H1 (cell line): ENCODE measurements around the gene ULK2. TPM values are rescaled to one million over a fixed set of nuclear protein-coding genes. Genes with fewer than 3 reads are reported as not detected.

Experiments
- CTCF ChIA-PET: fragments of 300-600 bp; sonication (Branson Sonifier 250); formaldehyde crosslinking; loops from one replicate; lab custom pipeline; 2021; ENCODE audit not compliant: partially characterized antibody; lab: Charles Lee
- POLR2A ChIA-PET: fragments of 300-600 bp; sonication (Branson Sonifier 250); formaldehyde crosslinking; loops from one replicate; lab custom pipeline; 2021; ENCODE audit warnings: inconsistent platforms; ENCODE audit not compliant: partially characterized antibody; lab: Charles Lee
- DNase-seq, 2 experiments: peaks; one replicate each; pipeline versions ENCODE4 v3.0.0 to v3.0.0-alpha.2; 2010 to 2022; ENCODE audit warnings: low spot score in 2 of 2, low read depth in 1 of 2, mixed read lengths in 1 of 2
- FAIRE-seq: peaks from 2 replicates; lab custom pipeline; 2011; peaks lifted over from hg19 to GRCh38; lab: Jason Lieb, UNC
- H2AFZ ChIP-seq: 2 replicates; pipeline ENCODE4 v1.8.1; 2012; ENCODE audit warnings: low read length, inconsistent platforms
- H2AK5ac ChIP-seq: 2 replicates; pipeline ENCODE4 v1.6.1; 2013; ENCODE audit warnings: low read depth, low read length
- H2BK120ac ChIP-seq: replicated peaks from 2 replicates; pipeline ENCODE3; 2013; ENCODE audit warnings: low read depth, low read length, inconsistent platforms
- H2BK12ac ChIP-seq: 2 replicates; pipeline ENCODE4 v1.6.1; 2013; ENCODE audit warnings: low read depth, low read length
- H2BK15ac ChIP-seq: 2 replicates; pipeline ENCODE4 v1.6.1; 2013; ENCODE audit warnings: low read length
- H2BK20ac ChIP-seq: 2 replicates; pipeline ENCODE4 v1.6.1; 2013; ENCODE audit warnings: low read length
- H2BK5ac ChIP-seq: 2 replicates; pipeline ENCODE4 v1.6.1; 2013; ENCODE audit warnings: low read depth, low read length
- H3K14ac ChIP-seq: 2 replicates; pipeline ENCODE4 v1.6.1; 2013; ENCODE audit warnings: inconsistent platforms; ENCODE audit not compliant: insufficient read length
- H3K18ac ChIP-seq: 2 replicates; pipeline ENCODE4 v1.6.1; 2013; ENCODE audit warnings: low read length; ENCODE audit errors: extremely low read depth
- H3K23ac ChIP-seq: 2 replicates; pipeline ENCODE4 v1.6.1; 2013; ENCODE audit warnings: inconsistent platforms; ENCODE audit not compliant: insufficient read length
- H3K23me2 ChIP-seq: 2 replicates; pipeline ENCODE4 v1.6.1; 2013; ENCODE audit warnings: low read depth, low read length
- H3K27ac ChIP-seq: 2 replicates; pipeline ENCODE4 v1.6.1; 2011; ENCODE audit warnings: low read depth, low read length, inconsistent platforms
- H3K27me3 ChIP-seq, 4 experiments: replicated peaks in 1 of 4; 1 replicate in 1 of 4; 2 replicates in 3 of 4; pipeline versions ENCODE4 v1.6.1 to v1.8.1; 2011 to 2013; ENCODE audit warnings: low read length in 3 of 4, mild to moderate bottlenecking in 3 of 4, inconsistent platforms in 2 of 4, mixed read lengths in 2 of 4, moderate library complexity in 1 of 4; ENCODE audit not compliant: control insufficient read depth in 3 of 4, insufficient read depth in 3 of 4; ENCODE audit errors: extremely low read depth in 1 of 4
- H3K36me3 ChIP-seq, 4 experiments: 2 replicates each; pipeline versions ENCODE4 v1.6.1 to v1.8.1; 2011 to 2013; ENCODE audit warnings: mild to moderate bottlenecking in 4 of 4, low read length in 3 of 4, moderate library complexity in 2 of 4, control low read depth in 1 of 4, inconsistent platforms in 1 of 4; ENCODE audit not compliant: insufficient read depth in 4 of 4, control insufficient read depth in 2 of 4
- H3K4ac ChIP-seq: replicated peaks from 2 replicates; pipeline ENCODE3; 2013; ENCODE audit warnings: low read length, low read depth, mixed read lengths, inconsistent platforms; ENCODE audit not compliant: insufficient read length
- H3K4me1 ChIP-seq, 4 experiments: replicated peaks in 1 of 4; 1 replicate in 1 of 4; 2 replicates in 3 of 4; pipeline versions ENCODE4 v1.6.1 to v1.8.1; 2011 to 2013; ENCODE audit warnings: low read length in 3 of 4, inconsistent platforms in 2 of 4, mixed read lengths in 1 of 4; ENCODE audit not compliant: insufficient read depth in 4 of 4, control insufficient read depth in 3 of 4
- H3K4me2 ChIP-seq, 2 experiments: 2 replicates each; pipeline versions ENCODE4 v1.6.1 to v1.8.1; 2011 to 2013; ENCODE audit warnings: low read depth in 2 of 2, low read length in 2 of 2, control low read depth in 1 of 2, inconsistent platforms in 1 of 2, mild to moderate bottlenecking in 1 of 2; ENCODE audit not compliant: insufficient read depth in 1 of 2
- H3K4me3 ChIP-seq, 4 experiments: fragments of 200-600, 300-600 bp in 1 of 4; sonication (generic), shearing (Covaris generic), sonication (Bioruptor Twin) in 1 of 4; 2 replicates each; pipeline versions ENCODE4 v1.5.1 to v1.8.1; 2011 to 2016; ENCODE audit warnings: low read length in 4 of 4, low read depth in 3 of 4, control low read depth in 2 of 4, inconsistent platforms in 2 of 4, mild to moderate bottlenecking in 2 of 4, mixed read lengths in 1 of 4, moderate library complexity in 1 of 4; ENCODE audit not compliant: insufficient read depth in 2 of 4; ENCODE audit errors: extremely low read depth in 1 of 4
- H3K56ac ChIP-seq: replicated peaks from 2 replicates; pipeline ENCODE3; 2013; ENCODE audit warnings: low read depth, mild to moderate bottlenecking, mixed read lengths, low read length, inconsistent platforms; ENCODE audit not compliant: insufficient read length
- H3K79me1 ChIP-seq: 2 replicates; pipeline ENCODE4 v1.6.1; 2013; ENCODE audit warnings: low read depth, low read length, control low read depth
- H3K79me2 ChIP-seq, 2 experiments: 2 replicates each; pipeline versions ENCODE4 v1.6.1 to v1.8.1; 2012 to 2013; ENCODE audit warnings: low read length in 2 of 2, mild to moderate bottlenecking in 2 of 2, inconsistent platforms in 1 of 2; ENCODE audit not compliant: insufficient read depth in 2 of 2, control insufficient read depth in 1 of 2
- H3K9ac ChIP-seq, 4 experiments: replicated peaks in 1 of 4; 1 replicate in 1 of 4; 2 replicates in 3 of 4; pipeline versions ENCODE4 v1.6.1 to v1.8.1; 2011 to 2013; ENCODE audit warnings: low read depth in 3 of 4, low read length in 3 of 4, control low read depth in 2 of 4, mild to moderate bottlenecking in 2 of 4, moderate library complexity in 2 of 4, inconsistent platforms in 1 of 4; ENCODE audit errors: extremely low read depth in 1 of 4
- H3K9me3 ChIP-seq, 2 experiments: 2 replicates each; pipeline versions ENCODE4 v1.6.1 to v1.8.1; 2012 to 2013; ENCODE audit warnings: mild to moderate bottlenecking in 2 of 2, moderate library complexity in 2 of 2, control low read depth in 1 of 2, inconsistent platforms in 1 of 2, low read depth in 1 of 2, low read length in 1 of 2, mixed read lengths in 1 of 2; ENCODE audit not compliant: insufficient read depth in 2 of 2
- H4K20me1 ChIP-seq, 2 experiments: replicated peaks in 1 of 2; 2 replicates each; pipeline versions ENCODE3 to v1.8.1; 2011 to 2013; ENCODE audit warnings: inconsistent platforms in 2 of 2, low read length in 2 of 2, mild to moderate bottlenecking in 1 of 2; ENCODE audit not compliant: insufficient read depth in 2 of 2, control insufficient read depth in 1 of 2
- H4K5ac ChIP-seq: 2 replicates; pipeline ENCODE4 v1.6.1; 2013; ENCODE audit warnings: low read length, low read depth, mixed read lengths, inconsistent platforms; ENCODE audit not compliant: insufficient read length
- H4K8ac ChIP-seq: 2 replicates; pipeline ENCODE4 v1.8.0; 2013; ENCODE audit warnings: mild to moderate bottlenecking, moderate library complexity, low read length, inconsistent platforms; ENCODE audit not compliant: insufficient read depth; ENCODE audit errors: extremely low read depth
- H4K91ac ChIP-seq: replicated peaks from 2 replicates; pipeline ENCODE3; 2013; ENCODE audit warnings: low read length, mixed read lengths, inconsistent platforms; ENCODE audit not compliant: insufficient read length
- BRCA1 ChIP-seq: IDR thresholded peaks from 2 replicates; pipeline ENCODE4 v1.6.1; 2012; ENCODE audit warnings: low read depth, low read length, improper control_type of control experiment
- CBX8 ChIP-seq: fragments of 300-800, 300-1000 bp; sonication (generic); IDR thresholded peaks from 2 replicates; pipeline ENCODE4 v1.7.1; 2016; ENCODE audit warnings: low read depth, low read length, borderline replicate concordance
- EGR1 ChIP-seq: IDR thresholded peaks from 2 replicates; pipeline ENCODE4 v1.6.1; 2011; ENCODE audit warnings: low read depth, low read length, borderline replicate concordance
- FOSL1 ChIP-seq: IDR thresholded peaks from 2 replicates; pipeline ENCODE4 v1.6.1; 2011; ENCODE audit warnings: mild to moderate bottlenecking, low read depth, low read length, moderate library complexity; ENCODE audit not compliant: insufficient read depth
- MAFK ChIP-seq: IDR thresholded peaks from 2 replicates; pipeline ENCODE4 v1.6.1; 2012; ENCODE audit warnings: low read depth, mild to moderate bottlenecking, improper control_type of control experiment, low read length
- MAX ChIP-seq: IDR thresholded peaks from 2 replicates; pipeline ENCODE4 v1.6.1; 2012; ENCODE audit warnings: inconsistent platforms
- POU5F1 ChIP-seq: IDR thresholded peaks from 2 replicates; pipeline ENCODE4 v1.6.1; 2011; ENCODE audit warnings: low read depth, mild to moderate bottlenecking, low read length, moderate library complexity
- RNF2 ChIP-seq: fragments of 200-900, 300-1000 bp; sonication (generic); IDR thresholded peaks from 2 replicates; pipeline ENCODE4 v1.7.1; 2016; ENCODE audit warnings: borderline replicate concordance, low read depth, mild to moderate bottlenecking, antibody characterized with exemption, low read length; ENCODE audit not compliant: poor library complexity, severe bottlenecking; ENCODE audit errors: missing control alignments
- SIRT6 ChIP-seq: IDR thresholded peaks from one replicate; pipeline ENCODE4 v1.7.1; 2012; ENCODE audit warnings: low read length, inconsistent platforms
- SRF ChIP-seq: IDR thresholded peaks from 2 replicates; pipeline ENCODE4 v1.6.1; 2011; ENCODE audit warnings: mild to moderate bottlenecking, low read depth, low read length, moderate library complexity
- YY1 ChIP-seq: IDR thresholded peaks from 2 replicates; pipeline ENCODE4 v1.6.1; 2011; ENCODE audit warnings: low read depth, mild to moderate bottlenecking, low read length
- WGBS, 2 experiments: shearing (Covaris generic) in 1 of 2; methylation state at CpG; one replicate each; pipeline versions ENCODE4 v1.1.6 to v1.1.7; 2013 to 2015; ENCODE audit warnings: low lambda C conversion rate in 2 of 2, mixed read lengths in 2 of 2, inconsistent platforms in 1 of 2, low coverage in 1 of 2, missing lambda C conversion rate in 1 of 2; ENCODE audit not compliant: insufficient replicate concordance in 2 of 2, insufficient coverage in 1 of 2, insufficient read length in 1 of 2; ENCODE audit errors: extremely low coverage in 1 of 2, missing lambda C conversion rate in 1 of 2; 5-methylcytosine and 5-hydroxymethylcytosine counted together
- polyA plus RNA-seq, 7 experiments: library from polyadenylated mRNA; depleted of rRNA in 3 of 7; stranded (reverse) in 5 of 7; unstranded in 2 of 7; fragments of >200 nt in 5 of 7; fragments of 200-250 nt in 2 of 7; gene quantifications; 1 replicate in 5 of 7; 2 replicates in 1 of 7; 4 replicates in 1 of 7; pipeline versions ENCODE4 v1.2.1 to v1.2.3, GENCODE V29; 2011 to 2013; ENCODE audit warnings: missing spikeins in 2 of 7, mixed read lengths in 2 of 7
- total RNA-seq: library from RNA; stranded (reverse); fragmentation: NEBNext Ultra II Directional; extraction: Animal tissue kit (Norgen Biotek cat#: 25700); gene quantifications from 2 replicates; pipeline ENCODE4 v1.2.1, GENCODE V29; 2021

Gene ULK2
- total and polyA plus RNA-seq, 2 of the 8 experiments (the other 6 are each of a cell fraction or from before 2014, with no cell fraction given), result 5.3 to 9.8 TPM

- Histone ChIP-seq H3K36me3 (no peaks in the 10 kb centered on the region), H3K14ac (no peak overlapping the region), H3K9ac (no peak overlapping the region), H2BK5ac (no peak overlapping the region), H4K5ac (no peak overlapping the region), H2BK15ac (no peak overlapping the region), H2BK20ac (no peak overlapping the region), H2AK5ac (no peak overlapping the region), H2AFZ (no peak overlapping the region), H3K23ac (no peak overlapping the region), H3K56ac (no peak overlapping the region), H3K23me2 (no peaks in the 10 kb centered on the region), H2BK12ac (no peak overlapping the region), H4K91ac (no peak overlapping the region), H3K79me1 (no peaks in the 10 kb centered on the region), H3K4ac (no peak overlapping the region), H3K4me2 (no peak overlapping the region), H3K27ac (no peak overlapping the region), H3K4me1 (no peaks in the 10 kb centered on the region), H3K27me3 (no peaks in the 10 kb centered on the region; a peak in 1 of 7 replicates), H4K20me1 (no peaks in the 10 kb centered on the region), H2BK120ac (no peak overlapping the region), H3K18ac (no peak overlapping the region), H3K9me3 (no peaks in the 10 kb centered on the region), H3K79me2 (no peaks in the 10 kb centered on the region), H4K8ac (no peak overlapping the region), H3K4me3 (no peak overlapping the region)
- FAIRE-seq (no peak), DNase-seq (no peak)
- POLR2A ChIA-PET, result interaction anchor here (1.1 to 1.8 kb wide), 2 partner anchors 8 to 26 kb away, joined by 3 to 4 read pairs; no protein-coding TSS in a partner anchor
- CTCF ChIA-PET, result interaction anchor here (0.8 to 3.2 kb wide), 5 partner anchors 10 to 30 kb away, joined by 3 to 20 read pairs (median 4); no protein-coding TSS in a partner anchor
- TF ChIP-seq RNF2, result no peak
- TF ChIP-seq SIRT6, result no peak
- no peak for TF ChIP-seq CBX8
- no peak for TF ChIP-seq FOSL1
- TF ChIP-seq EGR1, result no peak
- TF ChIP-seq MAFK, result no peak
- no peak for TF ChIP-seq MAX
- no peak for TF ChIP-seq BRCA1
- TF ChIP-seq YY1, result no peak
- no peak for TF ChIP-seq POU5F1
- TF ChIP-seq SRF, result no peak
- WGBS, 2 experiments, result 77% methylated on average over 7 of the region's 7 CpGs; no CpG with 5 or more reads in 1 of the 2 experiments
These were observed 95.6 kb downstream of the ULK2 start for GRCh38 chr17:19771971-19772630.
